SKM-1 treated with dmso at 0.1 percent for 144 hours (cell line): ENCODE results near the gene SUGP1.

Source experiments
- DNase-seq: peaks from one replicate; lab custom pipeline; 2025; ENCODE audit not compliant: unreplicated experiment; lab: John Stamatoyannopoulos, UW

Gene SUGP1

GRCh38 chr19:19236173-19236572 lies 84.1 kb downstream of the SUGP1 start:
- no peak for DNase-seq

GRCh38 chr19:19234220-19234816 lies 86.0 kb downstream of the SUGP1 start:
- DNase-seq: no peak

GRCh38 chr19:19232261-19232721 lies 88.0 kb downstream of the SUGP1 start:
- no peak for DNase-seq

GRCh38 chr19:19230999-19231398 lies 89.3 kb downstream of the SUGP1 start:
- DNase-seq: no peak

- DNase-seq: no peak
Observed at GRCh38 chr19:19229701-19230100, 90.6 kb downstream of the SUGP1 start.

GRCh38 chr19:19227217-19227616 lies 93.1 kb downstream of the SUGP1 start:
- no peak for DNase-seq

- no peak for DNase-seq
Observed at GRCh38 chr19:19226663-19227062, 93.6 kb downstream of the SUGP1 start.

- DNase-seq: no peak
Observed at GRCh38 chr19:19226204-19226603, 94.1 kb downstream of the SUGP1 start.
